ENCODE data around the gene GTPBP1.

Gene GTPBP1

DNA sequence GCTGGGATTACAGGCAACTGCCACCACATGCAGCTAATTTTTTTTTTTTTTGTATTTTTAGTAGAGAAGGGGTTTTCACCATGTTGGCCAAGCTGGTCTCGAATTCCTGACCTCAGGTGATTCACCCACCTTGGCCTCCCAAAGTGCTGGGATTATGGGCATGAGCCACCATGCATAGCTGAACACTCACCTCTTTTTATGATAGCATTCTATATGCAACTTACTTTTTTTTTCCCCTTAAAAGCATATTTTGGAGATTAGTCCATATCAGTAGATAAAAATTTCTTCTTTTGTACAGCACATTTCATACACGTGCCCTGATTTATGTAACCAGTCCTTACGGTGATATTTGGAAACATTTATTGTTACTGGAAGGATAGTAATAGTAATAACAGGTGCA is 14.6 kb downstream of the GTPBP1 start:
- Histone ChIP-seq H3K4me3 (no peak overlapping the region), H3K27ac (no peak overlapping the region)

- Histone ChIP-seq H3K4me3 (no peak overlapping the region), H3K27ac (no peak overlapping the region)
Observed at GRCh38 chr22:38721551-38721950, 15.8 kb downstream of the GTPBP1 start.

GRCh38 chr22:38724176-38724575 is 18.4 kb downstream of the GTPBP1 start:
- no peak overlapping the region for H3K4me3 ChIP-seq
- H3K27ac ChIP-seq, result no peak overlapping the region

- Histone ChIP-seq H3K27ac (no peak overlapping the region), H3K4me3 (no peak overlapping the region)
Observed at GRCh38 chr22:38724926-38725571, 19.3 kb downstream of the GTPBP1 start.

DNA sequence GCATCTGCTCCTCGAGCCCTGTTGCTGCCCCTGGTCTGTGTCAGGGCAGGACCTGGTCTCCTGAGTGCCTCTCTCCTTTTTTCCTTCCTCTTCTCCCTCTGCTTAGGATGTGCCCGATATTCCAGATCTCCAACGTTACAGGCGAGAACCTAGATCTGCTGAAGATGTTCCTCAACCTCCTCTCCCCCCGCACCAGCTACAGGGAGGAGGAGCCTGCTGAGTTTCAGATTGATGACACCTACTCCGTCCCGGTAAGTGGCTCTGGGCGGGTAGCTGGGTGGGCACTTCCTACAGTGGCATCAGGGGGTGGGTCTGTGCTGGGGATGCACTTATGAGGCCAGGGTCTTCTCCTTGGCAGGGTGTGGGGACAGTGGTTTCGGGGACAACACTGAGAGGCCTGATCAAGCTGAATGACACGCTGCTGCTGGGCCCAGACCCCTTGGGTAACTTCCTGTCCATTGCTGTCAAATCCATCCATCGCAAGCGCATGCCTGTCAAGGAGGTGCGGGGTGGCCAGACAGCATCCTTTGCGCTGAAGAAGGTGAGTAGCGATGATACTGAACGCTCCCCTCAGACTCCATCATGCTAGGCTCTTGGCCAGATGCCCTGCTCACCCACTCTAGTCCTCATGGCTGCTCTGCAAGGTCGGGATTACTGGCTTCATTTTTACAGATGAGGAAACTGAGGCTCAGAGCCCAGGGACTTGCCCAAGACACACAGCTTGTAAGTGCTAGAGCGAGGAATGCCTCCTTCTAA is 20.3 kb downstream of the GTPBP1 start:
- Histone ChIP-seq H3K4me3 (no peak overlapping the region), H3K27ac (no peak overlapping the region)

GRCh38 chr22:38727123-38727522 is 21.4 kb downstream of the GTPBP1 start:
- Histone ChIP-seq H3K27ac (no peak overlapping the region), H3K4me3 (no peak overlapping the region)

DNA sequence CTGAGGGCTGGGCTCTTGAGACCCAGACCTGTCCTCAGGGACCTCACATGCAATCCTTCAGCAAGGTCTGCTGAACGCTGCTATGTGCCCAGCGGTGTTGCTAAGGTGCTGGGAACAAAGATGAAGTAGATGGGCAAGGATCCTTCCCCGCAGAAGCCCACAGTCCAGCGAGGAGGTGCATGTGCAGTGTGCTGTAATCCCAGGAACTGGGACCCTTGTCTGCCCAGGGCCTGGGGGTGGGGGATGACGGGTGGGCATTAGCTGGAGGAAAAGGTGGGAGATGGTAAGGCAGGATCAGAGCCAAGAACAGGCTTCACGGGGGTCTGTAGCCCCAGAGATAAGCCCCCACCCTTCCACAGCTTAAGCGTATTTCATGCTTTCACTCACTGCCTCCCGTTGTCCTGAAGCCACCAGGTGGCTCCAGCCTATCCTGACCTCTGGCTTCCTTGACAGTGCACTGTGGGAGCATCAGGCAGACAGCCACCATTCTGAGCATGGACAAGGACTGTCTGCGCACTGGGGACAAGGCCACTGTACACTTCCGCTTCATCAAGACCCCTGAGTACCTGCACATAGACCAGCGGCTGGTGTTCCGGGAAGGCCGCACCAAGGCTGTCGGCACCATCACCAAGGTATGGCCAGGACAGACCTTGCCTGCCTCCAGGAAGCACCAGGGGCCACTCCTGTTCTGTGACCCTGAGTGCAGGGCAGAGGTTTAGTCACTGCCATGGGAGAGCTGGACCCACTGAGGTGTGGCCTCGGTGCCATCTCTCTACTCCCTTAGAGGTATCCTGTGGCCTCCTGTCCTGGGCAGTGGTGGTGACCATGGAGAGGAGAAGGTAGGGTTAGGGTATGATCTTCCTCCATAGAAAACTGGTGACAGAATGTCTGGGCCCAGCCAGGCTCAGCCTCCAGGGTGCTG is 22.0 kb downstream of the GTPBP1 start:
- Histone ChIP-seq H3K4me3 (no peak overlapping the region), H3K27ac (no peak overlapping the region)

DNA sequence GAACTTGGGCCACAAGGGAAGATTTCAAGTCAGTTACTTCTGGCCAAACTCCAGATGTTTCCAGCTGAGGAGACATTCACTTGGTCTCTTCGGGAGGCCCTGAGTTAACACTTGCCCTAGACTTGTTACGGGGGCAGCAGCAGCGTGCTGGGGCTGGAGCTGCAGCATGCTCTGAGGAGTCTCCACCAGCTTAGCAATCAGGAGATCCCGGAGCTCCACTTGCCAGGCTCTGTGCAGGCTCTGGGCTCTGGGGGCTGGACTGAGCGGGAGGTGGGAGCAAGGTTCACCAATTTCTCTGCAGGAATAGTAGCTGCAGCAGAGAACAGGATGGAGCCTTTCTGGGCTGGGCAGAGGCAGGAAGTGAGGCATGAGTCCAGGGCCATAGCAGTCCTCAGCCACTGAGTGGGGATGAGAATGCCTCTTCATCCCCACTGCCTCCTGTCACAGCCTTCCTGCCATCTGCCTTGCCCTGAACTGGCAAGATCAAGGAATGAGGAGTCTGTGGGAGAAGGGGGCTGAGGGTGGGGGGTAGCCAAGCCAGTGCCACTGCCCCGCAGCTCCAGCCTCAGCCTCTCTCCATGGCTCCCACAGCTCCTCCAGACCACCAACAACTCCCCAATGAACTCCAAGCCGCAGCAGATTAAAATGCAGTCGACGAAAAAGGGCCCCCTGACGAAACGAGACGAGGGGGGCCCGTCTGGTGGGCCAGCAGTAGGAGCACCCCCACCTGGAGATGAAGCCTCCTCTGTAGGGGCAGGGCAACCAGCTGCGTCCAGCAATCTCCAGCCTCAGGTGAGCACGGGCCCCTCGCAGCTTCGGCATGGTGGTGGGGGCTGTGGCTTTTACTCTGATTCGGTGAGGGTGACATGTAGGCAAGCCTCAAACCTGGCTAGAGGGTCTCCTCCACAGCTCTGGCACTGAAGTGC is 23.4 kb downstream of the GTPBP1 start:
- no peak overlapping the region for H3K27ac ChIP-seq
- H3K4me3 ChIP-seq, result no peak overlapping the region

- Histone ChIP-seq H3K27ac (no peak overlapping the region), H3K4me3 (no peak overlapping the region)
Observed at GRCh38 chr22:38729946-38730345, 24.2 kb downstream of the GTPBP1 start.

DNA sequence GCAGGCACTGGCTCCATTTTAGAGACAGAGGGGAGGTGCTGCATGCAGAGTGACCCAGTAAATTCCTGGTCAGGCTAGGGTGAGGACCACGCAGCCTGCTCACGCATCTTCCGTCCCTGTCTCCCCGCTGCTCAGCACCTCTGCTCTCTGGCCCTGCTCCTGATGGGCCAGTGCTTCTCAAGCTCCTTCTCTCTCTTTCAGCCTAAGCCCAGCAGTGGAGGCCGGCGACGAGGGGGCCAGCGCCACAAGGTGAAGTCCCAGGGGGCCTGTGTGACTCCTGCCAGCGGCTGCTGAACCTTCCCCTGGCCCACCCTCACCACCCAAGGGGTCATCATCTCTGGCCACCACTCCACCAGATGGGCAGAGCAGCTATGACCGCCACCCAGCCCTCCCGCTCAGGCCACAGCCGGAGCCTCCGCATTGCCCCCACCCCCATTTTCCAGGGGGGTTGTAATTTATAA is 24.7 kb downstream of the GTPBP1 start:
- Histone ChIP-seq H3K4me3 (no peak overlapping the region), H3K27ac (no peak overlapping the region)

DNA sequence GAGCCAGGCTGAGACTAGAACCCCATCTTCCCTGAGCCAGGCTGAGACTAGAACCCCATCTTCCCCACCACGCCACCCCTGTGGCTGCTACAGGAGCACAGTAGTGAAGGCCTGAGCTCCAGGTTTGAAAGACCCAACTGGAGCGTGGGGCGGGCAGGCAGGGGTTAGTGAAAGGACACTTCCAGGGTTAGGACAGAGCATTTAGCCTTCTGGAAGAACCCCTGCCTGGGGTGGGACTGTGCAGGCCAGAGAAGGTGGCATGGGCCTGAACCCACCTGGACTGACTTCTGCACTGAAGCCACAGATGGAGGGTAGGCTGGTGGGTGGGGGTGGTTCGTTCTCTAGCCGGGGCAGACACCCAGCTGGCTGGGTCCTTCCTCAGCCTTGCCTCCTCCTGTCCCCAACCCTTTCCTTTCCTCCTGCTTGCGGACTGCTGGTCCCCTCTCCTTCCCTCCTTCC is 26.0 kb downstream of the GTPBP1 start:
- Histone ChIP-seq H3K27ac (peak overlapping the region in 2 of 21 experiments; percentile 9 to 17), H3K4me3 (no peak overlapping the region)

DNA sequence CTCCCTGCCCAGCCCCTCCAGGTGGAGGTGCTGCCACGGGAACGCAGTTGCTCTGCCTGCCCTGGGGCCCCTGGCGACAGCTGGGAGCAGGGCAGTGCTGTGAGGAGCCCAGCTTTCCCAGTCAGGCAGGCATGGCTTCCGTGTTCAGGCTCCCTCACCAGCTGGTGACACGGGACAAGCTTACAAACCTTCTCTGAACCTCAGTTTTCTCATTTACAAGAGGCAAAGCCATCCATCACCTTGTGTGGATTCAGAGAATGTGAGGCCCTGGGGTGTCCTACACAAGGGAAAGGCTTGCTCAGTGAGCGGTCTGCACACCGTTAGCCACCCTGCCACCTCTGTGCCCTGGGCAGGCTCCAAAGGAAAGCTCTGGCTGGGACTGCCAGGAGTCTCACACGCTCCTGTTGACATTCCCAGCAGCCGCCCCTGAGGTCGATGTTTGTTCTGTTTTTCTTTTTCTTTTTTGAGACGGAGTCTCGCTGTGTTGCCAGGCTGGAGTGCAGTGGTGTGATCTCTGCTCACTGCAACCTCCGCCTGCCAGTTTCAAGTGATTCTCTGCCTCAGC is 26.6 kb downstream of the GTPBP1 start:
- Histone ChIP-seq H3K27ac (peak overlapping the region in 4 of 21 experiments; percentile 9 to 18 (median 14)), H3K4me3 (no peak overlapping the region)

GRCh38 chr22:38733329-38733723 is 27.6 kb downstream of the GTPBP1 start:
- Histone ChIP-seq H3K27ac (peak overlapping the region in 9 of 21 experiments; percentile 15 to 71 (median 34)), H3K4me3 (no peak overlapping the region)

DNA sequence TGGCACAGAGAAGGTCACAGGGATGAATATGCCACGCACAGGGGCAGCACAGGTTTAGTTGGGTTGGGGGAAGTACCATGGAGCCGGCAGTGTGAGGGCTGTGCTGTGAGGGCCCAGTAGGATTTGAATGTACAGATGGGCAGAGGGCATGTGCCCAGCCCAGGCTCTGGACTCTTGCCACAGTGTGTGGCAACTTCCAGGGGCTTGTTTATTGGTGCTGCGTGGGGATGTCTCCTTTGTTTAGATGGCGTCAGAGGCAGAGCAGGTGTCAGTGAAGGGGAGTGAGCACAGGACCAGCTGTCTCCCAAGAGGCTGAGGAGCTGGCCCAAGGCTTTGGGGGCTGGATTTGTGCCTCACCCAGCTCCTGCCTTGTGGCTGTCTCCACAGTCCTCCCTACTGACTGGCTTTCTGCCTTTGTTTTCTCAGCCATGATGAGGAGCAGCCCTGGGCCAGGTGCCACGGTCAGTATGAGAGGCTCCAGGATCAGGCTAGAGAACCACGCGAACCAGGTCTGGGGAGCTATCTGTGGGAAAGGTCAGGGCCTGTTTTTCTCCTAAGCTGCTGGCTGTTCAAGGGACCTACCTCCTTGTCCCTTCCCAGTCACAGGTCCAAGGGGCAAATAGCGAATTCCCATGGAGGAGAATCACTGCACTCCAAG is 28.1 kb downstream of the GTPBP1 start:
- peak overlapping the region in 7 of 21 experiments; percentile 5 to 69 (median 30) for H3K27ac ChIP-seq
- no peak overlapping the region for H3K4me3 ChIP-seq

- peak overlapping the region in 6 of 21 experiments; percentile 5 to 44 (median 32) for H3K27ac ChIP-seq
- H3K4me3 ChIP-seq, result no peak overlapping the region
Observed at GRCh38 chr22:38734421-38735100, 28.8 kb downstream of the GTPBP1 start.

DNA sequence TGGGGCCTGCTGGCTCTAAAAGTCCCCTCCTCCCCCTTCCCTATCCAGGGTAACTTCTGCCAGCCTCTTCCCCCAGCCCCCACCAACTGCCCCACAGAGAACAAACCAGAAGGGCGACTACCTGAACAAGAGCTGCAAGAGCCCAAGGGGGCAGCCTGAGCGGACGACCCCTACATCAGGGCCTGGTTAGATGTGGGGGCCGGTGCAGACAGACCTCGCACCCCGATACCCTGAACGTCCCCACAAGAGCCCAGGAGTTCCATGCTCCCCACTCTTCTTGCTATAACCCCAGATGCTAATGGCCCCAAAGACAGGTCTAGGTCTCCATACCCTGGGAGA is 29.4 kb downstream of the GTPBP1 start:
- H3K4me3 ChIP-seq, result no peak overlapping the region
- peak overlapping the region in 4 of 21 experiments; percentile 9 to 22 (median 12) for H3K27ac ChIP-seq

GRCh38 chr22:38735465-38736256 is 29.9 kb downstream of the GTPBP1 start:
- Histone ChIP-seq H3K27ac (peak overlapping the region in 5 of 21 experiments; percentile 9 to 27 (median 15)), H3K4me3 (no peak overlapping the region)
